ENCODE measurements around the gene FGFR3.

- TF ChIP-seq CTCF (IDR thresholded peaks at IDR 0.05) (no peak), POLR2A (IDR thresholded peaks at IDR 0.05) (no peak)
These were observed 7.7 kb downstream of the FGFR3 start for GRCh38 chr4:1800805-1801204.

All from heart left ventricle (tissue), 13 donors.